CD4-positive, alpha-beta T cell treated with Interleukin-4 for 4 hours (primary cell): ENCODE measurements around the gene OBSL1.

Experiments used
- DNase-seq: peaks from one replicate; pipeline ENCODE4 v3.0.0-alpha.2; 2020

OBSL1 gene

GRCh38 chr2:219526320-219527075 lies 44.8 kb downstream of the OBSL1 start:
- no peak for DNase-seq

GRCh38 chr2:219525533-219526232 lies 45.7 kb downstream of the OBSL1 start:
- no peak for DNase-seq

- DNase-seq = no peak
These were observed 46.5 kb downstream of the OBSL1 start for GRCh38 chr2:219524817-219525216.

DNA sequence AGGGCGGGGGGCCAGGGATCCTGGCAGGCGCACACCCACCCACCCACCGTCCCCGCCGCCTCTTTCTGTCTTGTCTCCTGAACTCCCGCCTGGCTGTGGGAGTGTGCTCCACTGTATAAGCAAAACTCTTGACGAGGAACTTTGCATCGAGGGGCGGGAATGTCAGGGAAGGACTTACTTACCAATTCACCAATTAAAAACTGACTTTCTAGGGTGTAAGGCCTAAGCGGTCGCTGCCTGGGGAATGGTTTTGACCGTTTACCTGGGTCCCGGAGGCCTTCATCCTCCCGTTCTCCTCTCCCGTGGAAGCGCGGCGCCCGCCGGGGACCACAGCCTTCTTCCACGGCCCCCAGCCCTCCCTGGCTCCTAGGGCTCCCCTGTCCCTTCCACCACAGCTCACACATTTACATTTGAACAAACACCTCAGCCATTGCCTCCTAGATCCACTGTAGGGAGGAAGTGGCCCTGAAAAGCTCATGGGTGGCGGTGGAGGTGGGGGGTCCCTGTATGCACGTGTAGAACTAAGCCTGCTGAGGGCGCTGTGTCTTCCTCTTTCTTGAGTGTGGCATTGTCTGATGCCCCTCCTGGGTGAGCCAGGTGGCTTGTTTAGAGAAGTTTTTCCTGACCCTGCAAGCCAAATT lies 48.2 kb downstream of the OBSL1 start:
- no peak for DNase-seq

DNA sequence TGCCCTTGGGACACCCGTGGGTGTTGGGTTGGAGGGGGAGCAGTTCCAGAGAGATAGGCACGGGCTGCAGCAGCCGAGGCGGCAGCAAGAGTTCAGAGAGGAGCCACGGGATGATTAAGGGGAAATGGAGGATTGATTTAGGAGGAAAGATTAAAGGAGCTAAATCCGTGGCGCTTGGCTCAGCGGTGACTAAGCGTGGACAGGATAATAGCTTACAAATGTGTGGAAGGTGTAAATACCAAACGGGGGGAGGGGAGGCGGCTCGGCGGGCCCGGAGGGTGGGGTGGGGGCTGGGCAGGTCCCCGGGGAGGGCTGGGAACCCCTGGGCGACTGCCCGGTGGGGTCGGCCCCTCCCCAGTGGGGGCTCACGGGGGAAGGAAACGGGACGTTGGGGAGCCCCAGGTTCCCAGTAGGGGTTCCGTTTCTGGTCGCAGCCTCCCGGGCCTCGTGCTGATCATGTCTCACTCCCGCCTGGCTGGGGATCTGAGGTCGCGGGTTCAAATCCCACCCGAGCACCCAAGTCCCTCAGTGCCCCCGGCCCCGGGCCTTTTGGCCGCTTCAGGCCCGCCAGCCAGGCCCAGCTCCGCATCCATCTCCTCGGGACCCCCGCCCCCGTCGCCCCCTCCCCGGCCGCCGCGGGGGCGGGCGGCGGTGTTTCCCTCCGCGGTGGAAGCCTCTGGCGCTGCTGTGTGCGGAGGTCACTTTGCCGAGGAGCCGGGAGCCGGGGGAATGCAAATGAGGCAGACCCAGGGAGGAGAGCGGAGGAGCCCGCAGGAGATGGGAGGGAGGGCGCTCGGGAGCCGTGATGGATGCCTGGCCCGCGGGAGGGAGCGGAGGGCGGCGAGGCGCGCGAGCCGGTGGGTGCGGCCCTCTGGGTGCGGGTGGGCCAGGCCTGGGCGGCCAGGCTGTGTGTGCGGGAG lies 49.0 kb downstream of the OBSL1 start:
- DNase-seq = no peak

DNA sequence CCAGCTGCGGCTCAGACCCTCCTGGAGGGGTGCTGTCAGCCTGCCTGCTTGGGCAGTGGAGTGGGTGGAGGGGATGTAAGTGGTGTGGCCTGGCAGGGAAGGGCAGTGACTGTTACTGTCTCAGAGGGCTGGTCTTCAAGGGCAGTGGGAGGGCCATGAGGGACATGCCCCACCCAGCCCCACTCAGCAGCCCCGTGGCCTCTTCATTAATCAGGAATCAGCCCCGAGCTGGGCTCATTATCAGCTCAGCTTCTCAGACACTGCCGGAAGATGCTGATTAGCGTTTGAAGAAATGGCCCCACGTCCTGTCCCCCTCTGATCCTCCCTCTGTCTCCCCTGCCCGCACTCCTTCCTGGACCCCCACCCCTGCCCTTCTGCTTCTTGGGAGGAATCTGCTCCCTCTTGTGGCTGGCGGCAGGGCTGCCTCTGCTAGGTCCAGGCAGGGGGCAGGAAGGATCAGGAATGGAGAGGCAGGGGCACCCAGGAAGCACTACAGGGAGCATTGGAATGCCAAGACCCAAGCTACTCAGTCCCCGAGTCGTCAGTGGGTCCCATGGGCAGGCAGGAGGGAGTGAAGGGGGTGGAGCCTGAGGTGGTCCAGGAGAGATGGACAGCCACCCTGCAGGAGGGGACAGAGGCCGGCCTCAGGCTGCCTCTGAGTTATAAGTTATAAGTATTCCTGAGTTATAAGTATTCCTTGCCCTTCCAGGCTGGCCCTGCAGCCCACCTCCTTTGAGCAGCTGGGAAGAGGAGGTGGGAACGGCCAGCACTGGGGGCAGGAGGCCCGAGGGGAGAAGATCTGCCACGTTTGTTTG lies 50.1 kb downstream of the OBSL1 start:
- no peak for DNase-seq

DNA sequence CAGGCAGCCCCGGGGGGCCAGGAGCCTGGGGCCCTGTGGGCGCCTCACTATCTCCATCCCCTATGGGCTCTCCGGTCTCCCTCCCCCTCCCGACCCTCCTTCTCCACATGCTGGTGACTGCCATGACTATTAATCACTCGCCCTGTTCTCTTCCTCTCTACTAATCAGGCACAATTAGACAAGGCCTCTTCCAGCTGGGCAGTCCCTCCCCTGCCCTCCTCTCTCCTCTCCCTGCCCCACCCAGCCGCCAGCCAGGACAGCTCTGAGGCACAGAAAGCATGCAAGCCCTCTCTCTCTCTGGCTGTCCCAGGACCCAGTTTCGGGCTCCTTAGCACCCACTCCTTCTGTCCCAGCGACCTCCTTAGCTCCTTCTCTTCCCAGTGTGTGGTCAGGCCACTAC lies 51.3 kb downstream of the OBSL1 start:
- no peak for DNase-seq

DNA sequence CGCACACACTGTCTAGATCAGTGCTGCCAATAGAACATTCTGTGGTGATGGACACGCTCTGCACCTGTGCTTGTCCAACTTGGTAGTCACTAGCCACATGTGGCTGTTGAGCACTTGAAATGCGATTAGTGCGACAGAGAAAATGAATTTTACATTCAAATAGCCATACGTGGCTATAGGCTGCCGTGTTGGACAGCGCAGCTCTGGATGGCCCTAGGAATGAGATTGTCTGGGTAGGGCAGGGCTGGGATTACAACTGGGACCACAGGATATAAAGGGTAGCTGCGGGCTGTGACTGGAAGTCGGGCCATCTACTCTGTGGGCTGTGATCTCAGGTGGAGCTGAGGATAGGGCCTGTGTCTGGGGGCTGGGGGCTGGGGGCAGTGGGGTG lies 51.8 kb downstream of the OBSL1 start:
- DNase-seq = no peak

DNA sequence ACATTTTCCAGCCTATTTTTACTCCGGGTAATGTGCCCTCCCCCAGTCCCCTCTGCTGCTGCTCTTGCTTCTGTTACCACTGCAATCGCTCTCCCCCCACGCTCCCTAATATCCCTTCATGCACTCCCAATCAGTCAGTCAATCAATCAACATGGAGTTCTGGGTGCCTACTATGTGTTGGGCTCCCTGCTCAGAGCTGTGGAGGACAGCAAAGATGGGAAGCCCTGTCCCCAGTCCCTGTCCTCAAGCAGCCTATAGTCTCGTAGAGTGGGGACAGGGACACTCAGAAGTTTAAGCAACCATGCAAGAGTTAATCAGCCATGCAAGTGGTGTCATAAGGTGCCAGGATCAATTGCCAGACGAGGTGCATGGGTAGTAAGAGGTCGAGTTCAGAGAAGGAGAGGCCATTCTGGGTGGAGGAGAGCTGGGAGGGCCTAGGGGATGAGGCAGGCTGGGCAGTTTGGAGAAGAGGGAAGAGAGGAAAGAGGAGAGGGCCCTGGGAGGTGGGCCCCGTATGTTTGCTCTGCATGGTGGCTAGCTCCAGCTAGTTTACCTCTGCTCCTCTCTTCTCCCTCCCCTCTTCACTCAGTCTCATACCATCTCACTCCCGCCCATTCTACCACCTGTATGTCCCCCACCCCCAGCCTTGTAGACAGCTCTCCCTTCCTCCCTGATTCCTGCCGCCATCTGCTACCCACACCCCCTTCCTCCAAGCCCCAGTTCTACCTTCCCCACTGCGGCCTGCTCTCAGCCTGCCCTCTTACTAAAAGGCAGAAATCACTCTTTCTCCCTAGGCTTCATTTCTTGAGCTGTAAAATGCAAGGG lies 53.2 kb downstream of the OBSL1 start:
- no peak for DNase-seq

GRCh38 chr2:219516888-219517287 lies 54.5 kb downstream of the OBSL1 start:
- DNase-seq = no peak

DNA sequence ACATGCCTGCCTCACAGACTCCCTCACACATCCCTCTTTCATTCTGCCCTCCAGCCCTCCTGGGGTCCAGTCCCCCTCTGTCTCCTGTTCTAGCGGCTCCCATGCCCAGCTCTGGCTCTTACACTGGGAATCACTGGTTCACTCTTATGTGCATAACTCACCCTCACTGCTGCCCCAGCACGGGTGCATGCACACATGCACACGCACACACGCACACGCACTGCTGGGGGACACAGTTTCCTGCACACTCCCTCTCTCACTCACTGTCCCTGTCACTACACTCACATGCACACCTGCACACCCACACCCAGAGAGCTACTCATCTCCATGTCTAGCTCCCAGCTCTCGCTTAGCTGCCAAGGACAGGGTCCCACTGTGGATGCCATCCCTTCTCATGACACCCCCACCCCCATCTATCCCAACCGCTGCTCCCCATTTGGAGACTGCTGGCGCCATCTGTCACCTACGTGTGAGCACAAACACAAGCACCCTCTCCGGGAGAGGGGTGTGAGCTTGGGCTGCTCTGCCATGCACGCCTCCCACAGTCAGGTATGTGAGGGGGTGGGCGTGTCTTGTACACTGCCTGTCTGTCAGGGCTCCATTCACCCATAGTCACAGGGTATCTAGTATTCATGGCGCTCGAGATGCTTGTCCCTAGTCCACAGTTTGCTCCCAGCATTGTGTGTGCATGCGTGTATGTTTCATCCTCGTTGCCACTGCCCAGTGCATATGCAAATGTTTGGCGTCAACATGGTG lies 55.3 kb downstream of the OBSL1 start:
- no peak for DNase-seq

GRCh38 chr2:219514836-219515235 lies 56.5 kb downstream of the OBSL1 start:
- no peak for DNase-seq

- no peak for DNase-seq
These were observed 57.1 kb downstream of the OBSL1 start, which contains the start of gene ASIC4 for GRCh38 chr2:219514196-219514761. Gene ASIC4, plus strand, starts transcription at chr2:219514482. Its CDS starts 243 bp downstream, at chr2:219514725.

GRCh38 chr2:219513787-219514186 lies 57.6 kb downstream of the OBSL1 start:
- no peak for DNase-seq

GRCh38 chr2:219512524-219513216 lies 58.7 kb downstream of the OBSL1 start:
- no peak for DNase-seq

DNA sequence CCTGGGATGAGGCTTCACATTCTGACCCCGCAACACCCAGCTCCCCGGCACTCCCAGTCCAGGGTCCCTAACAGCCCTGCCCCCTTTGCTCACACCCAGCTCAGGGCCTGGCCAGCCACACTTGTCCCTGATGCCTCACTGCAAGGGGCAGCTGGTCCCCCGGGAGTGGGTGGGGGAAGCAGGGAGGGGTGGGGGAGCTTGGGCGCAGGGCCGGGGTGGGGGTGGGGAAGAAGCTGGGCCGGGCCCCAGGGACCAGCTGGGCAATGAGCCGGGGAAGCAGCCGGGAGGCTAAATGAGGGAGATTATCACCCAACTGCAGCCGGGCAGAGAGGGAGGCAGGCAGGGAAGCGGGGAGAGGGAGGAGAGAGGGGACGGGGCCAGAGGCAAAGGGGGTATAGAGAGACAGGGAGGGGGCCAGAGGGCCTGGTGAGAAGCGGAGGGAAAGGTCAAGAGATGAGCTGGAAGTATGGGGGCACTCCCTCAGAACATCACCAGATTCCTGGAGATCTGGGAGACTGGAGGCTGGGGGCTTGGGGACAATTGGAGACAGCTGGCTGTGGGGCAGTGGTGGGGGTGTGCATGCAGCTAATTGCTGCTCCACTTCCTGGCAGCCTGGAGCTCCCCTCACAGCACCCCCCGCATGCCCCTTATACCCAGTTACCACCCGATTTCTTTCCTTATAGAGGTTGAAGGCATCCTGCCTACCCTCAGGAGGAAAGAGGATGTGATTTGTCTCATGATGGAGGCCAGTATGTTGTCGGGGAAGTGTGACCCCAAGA lies 59.6 kb downstream of the OBSL1 start:
- DNase-seq = no peak

DNA sequence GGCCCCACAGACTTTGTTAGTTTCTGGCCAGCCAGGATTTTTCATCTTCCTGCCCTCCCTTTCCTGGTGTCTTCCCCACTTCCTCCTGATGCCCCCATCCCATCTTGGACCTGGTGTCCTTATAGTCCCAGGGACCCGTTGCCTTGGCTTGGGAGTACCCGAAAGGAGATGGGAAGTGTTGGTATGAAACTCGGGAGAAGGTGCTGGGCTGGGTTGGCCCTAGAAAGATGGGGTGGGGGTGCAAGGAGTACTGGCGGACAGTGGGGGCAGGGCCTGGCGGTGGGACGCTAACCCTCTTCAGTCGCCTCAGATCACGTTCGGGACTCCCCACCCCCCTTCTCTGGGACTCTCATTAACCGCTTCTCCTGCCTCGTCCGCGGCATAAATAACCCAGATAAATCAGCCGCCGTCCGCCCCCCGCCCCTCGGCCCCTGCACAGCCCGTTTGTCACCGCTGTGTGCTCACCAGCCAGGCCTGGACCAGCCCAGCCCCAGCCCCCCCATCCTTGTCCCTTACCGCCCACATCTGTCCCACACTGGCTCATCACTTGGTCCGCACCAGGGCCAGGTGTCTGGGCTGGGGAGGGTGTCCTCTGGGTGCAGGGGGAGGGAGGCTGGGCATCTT lies 60.7 kb downstream of the OBSL1 start:
- no peak for DNase-seq
